CD14-positive monocyte (primary cell): ENCODE results near the gene ADAD1. TPM values are rescaled to one million over a fixed set of nuclear protein-coding genes. Genes with fewer than 3 reads are reported as not detected.

ENCODE experiments used
- DNase-seq, 3 donors: peaks; one replicate each; pipeline ENCODE4 v3.0.0-alpha.2; 2011 to 2022
- H2AFZ ChIP-seq: 2 replicates; pipeline ENCODE4 v1.6.0; 2012; ENCODE audit warnings: mild to moderate bottlenecking, low read depth, low read length, inconsistent platforms; ENCODE audit not compliant: insufficient read depth, poor library complexity, severe bottlenecking
- H3K27ac ChIP-seq, 2 donors: 1 replicate in 1 of 2; 2 replicates in 1 of 2; pipeline ENCODE4 v1.5.1; 2012 to 2013; ENCODE audit warnings: low read length in 2 of 2, control low read depth in 1 of 2, inconsistent platforms in 1 of 2, low read depth in 1 of 2, mild to moderate bottlenecking in 1 of 2
- H3K27me3 ChIP-seq, 2 donors: one replicate each; pipeline versions ENCODE4 v1.6.0 to v1.6.1; 2011 to 2013; ENCODE audit warnings: low read length in 2 of 2; ENCODE audit not compliant: control insufficient read depth in 2 of 2, insufficient read depth in 2 of 2
- H3K36me3 ChIP-seq, 2 donors: replicated peaks in 1 of 2; 1 replicate in 1 of 2; 2 replicates in 1 of 2; pipeline versions ENCODE4 v1.5.1 to v1.6.1; 2012 to 2013; ENCODE audit warnings: low read length in 2 of 2, control low read depth in 1 of 2, inconsistent platforms in 1 of 2, mild to moderate bottlenecking in 1 of 2; ENCODE audit not compliant: insufficient read depth in 2 of 2, control insufficient read depth in 1 of 2
- H3K4me1 ChIP-seq, 2 donors: 1 replicate in 1 of 2; 2 replicates in 1 of 2; pipeline versions ENCODE4 v1.5.1 to v1.6.1; 2012 to 2013; ENCODE audit warnings: low read length in 2 of 2, control low read depth in 1 of 2, inconsistent platforms in 1 of 2, mild to moderate bottlenecking in 1 of 2, moderate library complexity in 1 of 2; ENCODE audit not compliant: insufficient read depth in 2 of 2, control insufficient read depth in 1 of 2
- H3K4me2 ChIP-seq: replicated peaks from 2 replicates; pipeline ENCODE3; 2012; ENCODE audit warnings: low read length, moderate library complexity, mild to moderate bottlenecking; ENCODE audit not compliant: poor library complexity, severe bottlenecking; ENCODE audit errors: extremely low read depth
- H3K4me3 ChIP-seq, 3 experiments: fragments of 200-600 bp in 1 of 3; sonication (generic) in 1 of 3; replicated peaks in 1 of 3; 1 replicate in 2 of 3; 2 replicates in 1 of 3; pipeline ENCODE4 v1.5.1; 2011 to 2013; ENCODE audit warnings: low read length in 3 of 3, mild to moderate bottlenecking in 3 of 3, control low read depth in 2 of 3, low read depth in 2 of 3, inconsistent platforms in 1 of 3, moderate library complexity in 1 of 3
- H3K79me2 ChIP-seq: 2 replicates; pipeline ENCODE4 v1.6.0; 2012; ENCODE audit warnings: mild to moderate bottlenecking, control low read depth, inconsistent platforms, low read length, moderate library complexity; ENCODE audit not compliant: insufficient read depth
- H3K9ac ChIP-seq: 2 replicates; pipeline ENCODE4 v1.6.0; 2017; ENCODE audit warnings: low read length, mild to moderate bottlenecking; ENCODE audit not compliant: insufficient read depth, poor library complexity, severe bottlenecking
- H3K9me3 ChIP-seq, 2 donors: replicated peaks in 1 of 2; 1 replicate in 1 of 2; 2 replicates in 1 of 2; pipeline versions ENCODE4 v1.5.1 to v1.6.1; 2012 to 2013; ENCODE audit warnings: low read length in 2 of 2, control low read depth in 1 of 2; ENCODE audit not compliant: control insufficient read depth in 1 of 2, insufficient read depth in 1 of 2
- H4K20me1 ChIP-seq: 2 replicates; pipeline ENCODE4 v1.6.0; 2012; ENCODE audit warnings: mild to moderate bottlenecking, low read length, control low read depth, moderate library complexity; ENCODE audit not compliant: insufficient read depth
- H3K27ac Mint-ChIP-seq, 7 donors: one replicate each; pipeline ENCODE4 v1.8.0; 2020; ENCODE audit warnings: mild to moderate bottlenecking in 7 of 7, mixed read lengths in 7 of 7, moderate library complexity in 6 of 7, inconsistent platforms in 2 of 7
- H3K27me3 Mint-ChIP-seq, 3 donors: one replicate each; pipeline ENCODE4 v1.8.0; 2021 to 2022; ENCODE audit warnings: low read depth in 3 of 3, mild to moderate bottlenecking in 3 of 3, mixed read lengths in 3 of 3, moderate library complexity in 3 of 3, inconsistent platforms in 1 of 3
- H3K36me3 Mint-ChIP-seq, 2 donors: one replicate each; pipeline ENCODE4 v1.8.0; 2020; ENCODE audit warnings: mixed read lengths in 2 of 2, inconsistent platforms in 1 of 2, mild to moderate bottlenecking in 1 of 2
- H3K4me1 Mint-ChIP-seq: one replicate; pipeline ENCODE4 v1.8.0; 2020; ENCODE audit warnings: mild to moderate bottlenecking, mixed read lengths
- H3K4me3 Mint-ChIP-seq, 2 donors: one replicate each; pipeline ENCODE4 v1.8.0; 2020; ENCODE audit warnings: mild to moderate bottlenecking in 2 of 2, mixed read lengths in 2 of 2, moderate library complexity in 1 of 2
- H3K9me3 Mint-ChIP-seq, 7 donors: one replicate each; pipeline ENCODE4 v1.8.0; 2020 to 2022; ENCODE audit warnings: mixed read lengths in 7 of 7, mild to moderate bottlenecking in 6 of 7, moderate library complexity in 6 of 7, inconsistent platforms in 2 of 7
- CTCF ChIP-seq: fragments of 200-600 bp; IDR thresholded peaks from one replicate; pipeline ENCODE4 v1.8.0; 2022; ENCODE audit warnings: antibody characterized with exemption, mild to moderate bottlenecking
- WGBS: methylation state at CpG from one replicate; pipeline ENCODE4 v1.1.5; 2013; ENCODE audit warnings: missing lambda C conversion rate; ENCODE audit not compliant: insufficient coverage; 5-methylcytosine and 5-hydroxymethylcytosine counted together
- intact Hi-C, 2 donors: fragments of 100-400 bp; cut with micrococcal nuclease; formaldehyde crosslinking; loops; one replicate each; pipeline versions ENCODE4 v1.15.0 to v1.15.1; 2023
- polyA plus RNA-seq, 3 donors: library from polyadenylated mRNA; depleted of rRNA in 1 of 3; unstranded in 2 of 3; stranded (reverse) in 1 of 3; fragments of 300-500 nt in 2 of 3; fragments of >200 nt in 1 of 3; fragmentation: Illumina TruSeq in 2 of 3; gene quantifications; 1 replicate in 2 of 3; 2 replicates in 1 of 3; pipeline ENCODE4 v1.2.3, GENCODE V29; 2012 to 2021

The ADAD1 gene
- polyA plus RNA-seq, 3 donors = not detected

GRCh38 chr4:122341886-122342285 is 36.9 kb upstream of the ADAD1 start:
- intact Hi-C loops = no loop called here
- 100% methylated on average over 1 of the region's 1 CpG for WGBS
- H3K27me3 ChIP-seq = no peaks in the 10 kb centered on the region
- no peak overlapping the region for H3K9ac ChIP-seq
- no peak overlapping the region for H3K27ac ChIP-seq
- H3K4me2 ChIP-seq = no peak overlapping the region
- no peak for TF ChIP-seq CTCF
- H3K4me3 ChIP-seq = no peak overlapping the region
- no peaks in the 10 kb centered on the region for H3K9me3 ChIP-seq
- Mint-ChIP-seq H3K4me1 (no peaks in the 10 kb centered on the region), H3K27ac (no peak overlapping the region), H3K9me3 (no peaks in the 10 kb centered on the region), H3K27me3 (no peaks in the 10 kb centered on the region), H3K4me3 (no peak overlapping the region), H3K36me3 (peaks cover 47 to 57% of the 10 kb centered on the region in 2 donors)
- no peaks in the 10 kb centered on the region for H3K79me2 ChIP-seq
- H2AFZ ChIP-seq = no peak overlapping the region
- H4K20me1 ChIP-seq = no peaks in the 10 kb centered on the region
- H3K4me1 ChIP-seq = no peaks in the 10 kb centered on the region
- peaks cover 43 to 77% of the 10 kb centered on the region in 2 donors for H3K36me3 ChIP-seq
- DNase-seq = no peak

GRCh38 chr4:122346036-122346435 is 32.8 kb upstream of the ADAD1 start:
- H3K4me3 ChIP-seq = no peak overlapping the region
- H3K36me3 ChIP-seq = peaks cover 64 to 86% of the 10 kb centered on the region in 2 donors
- Mint-ChIP-seq H3K9me3 (no peaks in the 10 kb centered on the region), H3K27me3 (no peaks in the 10 kb centered on the region), H3K4me1 (no peaks in the 10 kb centered on the region), H3K4me3 (no peak overlapping the region), H3K27ac (no peak overlapping the region), H3K36me3 (peaks cover 61 to 69% of the 10 kb centered on the region in 2 donors)
- no peaks in the 10 kb centered on the region for H4K20me1 ChIP-seq
- H3K4me1 ChIP-seq = no peaks in the 10 kb centered on the region
- WGBS = no CpG with 5 or more reads among the region's 1 CpG
- no peak for DNase-seq
- no peak overlapping the region for H3K4me2 ChIP-seq
- H3K9ac ChIP-seq = no peak overlapping the region
- intact Hi-C loops = no loop called here
- H3K27me3 ChIP-seq = no peaks in the 10 kb centered on the region
- H3K79me2 ChIP-seq = no peaks in the 10 kb centered on the region
- H3K9me3 ChIP-seq = no peaks in the 10 kb centered on the region
- H3K27ac ChIP-seq = no peak overlapping the region
- TF ChIP-seq CTCF = no peak
- no peak overlapping the region for H2AFZ ChIP-seq
